Measurements from ENCODE around the gene REX1BD. TPM values are rescaled to one million over a fixed set of nuclear protein-coding genes. Genes with fewer than 3 reads are reported as not detected.

The REX1BD gene
- total and polyA plus RNA-seq, 11 donors = 42.9 to 205 (median 68.2) TPM

DNA sequence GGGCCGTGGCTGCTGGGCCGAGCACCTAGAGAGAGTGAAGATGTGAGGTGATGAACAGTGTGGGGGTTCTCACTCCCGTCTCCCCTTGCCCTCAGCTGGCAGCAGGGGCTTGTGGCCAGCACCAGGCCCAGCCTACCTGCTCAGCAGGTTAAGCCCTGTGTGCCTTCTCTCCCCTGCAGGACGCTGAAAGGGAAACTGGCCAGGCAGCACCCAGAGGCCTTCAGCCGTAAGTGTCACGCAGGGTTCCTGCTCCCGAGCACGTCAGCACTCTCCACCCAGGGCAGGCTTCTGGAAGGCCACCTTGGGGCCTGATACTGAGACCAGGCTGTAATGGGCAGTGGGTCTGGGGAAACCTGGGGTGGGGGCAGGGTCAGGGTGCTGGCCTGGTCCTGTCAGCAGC, 21.6 kb upstream of the REX1BD start:
- H3K36me3 ChIP-seq = peaks cover 0 to 80% (median 69%) of the 10 kb centered on the region in 9 donors
- H3K4me3 ChIP-seq = no peak overlapping the region
- intact Hi-C loops (cut with DNase I) = loop anchor here in 2 of 10 donors (10.0 kb wide), 1 partner anchor 102 kb away; no protein-coding TSS in a partner anchor
- TF ChIP-seq, protein P1, sequence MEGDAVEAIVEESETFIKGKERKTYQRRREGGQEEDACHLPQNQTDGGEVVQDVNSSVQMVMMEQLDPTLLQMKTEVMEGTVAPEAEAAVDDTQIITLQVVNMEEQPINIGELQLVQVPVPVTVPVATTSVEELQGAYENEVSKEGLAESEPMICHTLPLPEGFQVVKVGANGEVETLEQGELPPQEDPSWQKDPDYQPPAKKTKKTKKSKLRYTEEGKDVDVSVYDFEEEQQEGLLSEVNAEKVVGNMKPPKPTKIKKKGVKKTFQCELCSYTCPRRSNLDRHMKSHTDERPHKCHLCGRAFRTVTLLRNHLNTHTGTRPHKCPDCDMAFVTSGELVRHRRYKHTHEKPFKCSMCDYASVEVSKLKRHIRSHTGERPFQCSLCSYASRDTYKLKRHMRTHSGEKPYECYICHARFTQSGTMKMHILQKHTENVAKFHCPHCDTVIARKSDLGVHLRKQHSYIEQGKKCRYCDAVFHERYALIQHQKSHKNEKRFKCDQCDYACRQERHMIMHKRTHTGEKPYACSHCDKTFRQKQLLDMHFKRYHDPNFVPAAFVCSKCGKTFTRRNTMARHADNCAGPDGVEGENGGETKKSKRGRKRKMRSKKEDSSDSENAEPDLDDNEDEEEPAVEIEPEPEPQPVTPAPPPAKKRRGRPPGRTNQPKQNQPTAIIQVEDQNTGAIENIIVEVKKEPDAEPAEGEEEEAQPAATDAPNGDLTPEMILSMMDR (IDR thresholded peaks at IDR 0.05) = no peak
- TF ChIP-seq POLR2A (IDR thresholded peaks at IDR 0.05) = no peak
- no peaks in the 10 kb centered on the region for H3K9me3 ChIP-seq
- H3K27me3 ChIP-seq = no peaks in the 10 kb centered on the region
- H3K4me1 ChIP-seq = peaks cover 0 to 15% (median 7%) of the 10 kb centered on the region in 12 donors
- DNase-seq (no peak), ATAC-seq (no peak)
- WGBS, 4 donors = 90 to 97% (median 95%) methylated on average over 7 to 8 of the region's 8 CpGs
- no peak overlapping the region for H3K27ac ChIP-seq

DNA sequence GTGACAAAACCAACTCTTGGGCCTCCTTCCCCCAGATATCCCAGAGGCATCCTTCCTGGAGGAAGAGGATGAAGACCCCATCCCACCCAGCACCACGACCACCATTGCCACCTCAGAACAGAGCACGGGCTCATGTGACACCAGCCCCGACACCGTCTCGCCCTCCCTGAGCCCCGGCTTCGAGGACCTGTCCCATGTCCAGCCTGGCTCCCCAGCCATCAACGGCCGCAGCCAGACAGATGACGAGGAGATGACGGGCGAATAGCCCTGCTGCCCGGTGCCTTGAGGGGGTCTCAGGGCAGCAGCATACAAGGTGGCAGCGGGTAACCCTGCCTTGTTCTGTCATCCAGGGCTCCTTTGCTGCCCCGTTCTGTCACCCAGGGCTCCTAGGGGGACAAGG, 20.2 kb upstream of the REX1BD start:
- no peak overlapping the region for H3K27ac ChIP-seq
- ATAC-seq = no peak
- H3K9me3 ChIP-seq = no peaks in the 10 kb centered on the region
- peaks cover 0 to 71% (median 62%) of the 10 kb centered on the region in 9 donors for H3K36me3 ChIP-seq
- 82 to 87% (median 87%) methylated on average over 15 of the region's 15 CpGs for whole genome bisulfite sequencing, 4 donors
- intact Hi-C loops (cut with DNase I) = loop anchor here in 2 of 10 donors (10.0 kb wide), 1 partner anchor 104 kb away; no protein-coding TSS in a partner anchor
- H3K4me1 ChIP-seq = peaks cover 8 to 18% (median 13%) of the 10 kb centered on the region in 12 donors
- TF ChIP-seq, protein P1 (IDR thresholded peaks at IDR 0.05) = no peak
- no peak for TF ChIP-seq POLR2A (IDR thresholded peaks at IDR 0.05)
- no peak for DNase-seq
- no peak overlapping the region for H3K4me3 ChIP-seq
- H3K27me3 ChIP-seq = no peaks in the 10 kb centered on the region

DNA sequence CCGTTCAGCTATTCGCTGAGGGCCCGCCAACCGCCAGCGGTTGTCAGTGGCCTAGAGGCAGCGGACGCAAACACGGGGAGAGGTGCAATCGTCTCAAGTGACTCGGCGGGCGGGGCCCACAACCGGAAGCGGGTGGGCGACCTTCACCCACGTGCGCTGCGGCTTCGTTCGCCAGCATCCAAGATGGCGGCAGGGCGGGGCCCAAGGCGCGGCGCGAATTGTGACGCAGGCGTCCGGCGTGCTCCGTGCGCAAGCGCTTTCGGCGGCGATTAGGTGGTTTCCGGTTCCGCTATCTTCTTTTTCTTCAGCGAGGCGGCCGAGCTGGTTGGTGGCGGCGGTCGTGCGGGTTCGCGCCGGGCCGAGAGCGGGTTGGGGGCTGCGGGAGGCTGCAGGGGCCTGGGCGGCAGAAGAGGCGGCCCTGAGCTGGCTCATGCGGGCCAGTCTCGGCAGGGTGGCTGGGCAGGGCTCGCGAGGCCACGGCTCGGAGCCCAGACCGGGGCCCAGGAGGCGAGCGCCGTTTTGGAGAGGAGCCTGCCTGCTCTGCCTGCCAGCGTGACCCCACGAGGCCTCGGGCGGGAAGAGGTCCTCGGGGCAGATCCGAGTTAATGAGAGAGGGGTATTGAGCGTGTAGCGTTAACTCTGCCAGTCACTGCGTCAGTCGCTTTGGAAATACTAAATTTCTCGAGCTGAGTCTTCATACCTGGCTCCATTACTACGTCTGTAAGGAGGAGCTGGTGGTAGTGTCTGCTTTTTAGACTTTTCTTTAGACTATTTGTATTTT, 16.8 kb upstream of the REX1BD start, which contains the start of gene UBA52:
Gene UBA52, plus strand, starts transcription at position 294 of the 781 bp plus-strand sequence. CDS start 1,444 bp downstream, outside the sequence.
- peaks cover 0 to 71% (median 62%) of the 10 kb centered on the region in 9 donors for H3K36me3 ChIP-seq
- WGBS, 4 donors = 0 to 1% (median 0%) methylated on average over 49 to 75 of the region's 75 CpGs
- no peaks in the 10 kb centered on the region for H3K27me3 ChIP-seq
- H3K9me3 ChIP-seq = no peaks in the 10 kb centered on the region
- intact Hi-C loops (cut with DNase I) = loop anchor here in 6 of 10 donors (1.0 to 10.0 kb wide), 6 partner anchors 14 to 119 kb away; partner anchors contain the start of genes ELL (in 1 of the 6) and KXD1 (in 1 of the 6)
- peaks cover 8 to 23% (median 17%) of the 10 kb centered on the region in 12 donors for H3K4me1 ChIP-seq
- DNase-seq (peak; percentile 97 to 99 (median 98)), ATAC-seq (peak; percentile 90 to 99 (median 96))
- H3K27ac ChIP-seq = peak within 1 kb of the TSS; percentile 73 to 97 (median 90)
- H3K4me3 ChIP-seq = peak within 1 kb of the TSS; percentile 71 to 100 (median 88)
- TF ChIP-seq, protein P1 (IDR thresholded peaks at IDR 0.05) = no peak
- peak; percentile 35 to 86 for TF ChIP-seq POLR2A (IDR thresholded peaks at IDR 0.05)

DNA sequence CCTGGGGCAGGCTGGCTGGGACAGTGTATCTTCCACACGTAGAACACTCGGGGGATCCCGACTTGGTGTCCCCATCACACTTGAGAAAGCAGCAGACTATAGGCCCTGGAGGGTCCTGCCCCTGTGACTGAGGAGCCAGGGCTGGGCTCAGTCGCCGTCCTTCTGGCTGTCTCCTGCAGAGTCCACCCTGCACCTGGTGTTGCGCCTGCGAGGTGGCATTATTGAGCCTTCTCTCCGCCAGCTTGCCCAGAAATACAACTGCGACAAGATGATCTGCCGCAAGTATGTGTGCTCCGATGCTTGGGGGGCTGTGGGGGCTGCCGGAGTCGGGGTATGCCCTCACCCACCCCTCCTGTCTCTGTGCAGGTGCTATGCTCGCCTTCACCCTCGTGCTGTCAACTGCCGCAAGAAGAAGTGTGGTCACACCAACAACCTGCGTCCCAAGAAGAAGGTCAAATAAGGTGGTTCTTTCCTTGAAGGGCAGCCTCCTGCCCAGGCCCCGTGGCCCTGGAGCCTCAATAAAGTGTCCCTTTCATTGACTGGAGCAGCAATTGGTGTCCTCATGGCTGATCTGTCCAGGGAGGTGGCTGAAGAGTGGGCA, 13.8 kb upstream of the REX1BD start:
- H3K27me3 ChIP-seq = no peaks in the 10 kb centered on the region
- no peak for DNase-seq
- no peak overlapping the region for H3K4me3 ChIP-seq
- peaks cover 8 to 23% (median 17%) of the 10 kb centered on the region in 12 donors for H3K4me1 ChIP-seq
- TF ChIP-seq, protein P1 (IDR thresholded peaks at IDR 0.05) = no peak
- TF ChIP-seq POLR2A (IDR thresholded peaks at IDR 0.05) = no peak
- no peaks in the 10 kb centered on the region for H3K9me3 ChIP-seq
- intact Hi-C loops (cut with DNase I) = loop anchor here in 5 of 10 donors (5.0 to 10.0 kb wide), 5 partner anchors 52 to 122 kb away; partner anchors contain the start of gene ELL (in 1 of the 5)
- peaks cover 0 to 55% (median 44%) of the 10 kb centered on the region in 9 donors for H3K36me3 ChIP-seq
- no peak for ATAC-seq
- 92 to 97% (median 93%) methylated on average over 13 to 18 of the region's 18 CpGs for WGBS, 4 donors
- H3K27ac ChIP-seq = no peak overlapping the region

Data from heart left ventricle (tissue), 16 donors.